Ishikawa (cell line): Measurements from ENCODE around the gene CPD.

ENCODE experiments used
- CEBPB ChIP-seq: IDR thresholded peaks from 2 replicates; pipeline ENCODE4 v1.6.1; 2012
- CREB1 ChIP-seq: IDR thresholded peaks from 2 replicates; pipeline ENCODE4 v1.6.1; 2012; ENCODE audit warnings: low read depth
- EGR1 ChIP-seq: IDR thresholded peaks from 2 replicates; pipeline ENCODE4 v1.6.1; 2012
- EP300 ChIP-seq: IDR thresholded peaks from 2 replicates; pipeline ENCODE4 v1.6.1; 2012; ENCODE audit warnings: borderline replicate concordance
- FOXM1 ChIP-seq: IDR thresholded peaks from 2 replicates; pipeline ENCODE4 v1.6.1; 2012; ENCODE audit warnings: low read depth, borderline replicate concordance
- MAX ChIP-seq: IDR thresholded peaks from 2 replicates; pipeline ENCODE4 v1.6.1; 2012
- NFIC ChIP-seq: IDR thresholded peaks from 2 replicates; pipeline ENCODE4 v1.6.1; 2012
- RAD21 ChIP-seq: IDR thresholded peaks from 2 replicates; pipeline ENCODE4 v1.6.1; 2012; ENCODE audit warnings: low read depth
- TAF1 ChIP-seq: IDR thresholded peaks from 2 replicates; pipeline ENCODE4 v1.6.1; 2012; ENCODE audit warnings: low read depth, mild to moderate bottlenecking
- TCF12 ChIP-seq: IDR thresholded peaks from 2 replicates; pipeline ENCODE4 v1.6.1; 2012; ENCODE audit warnings: low read depth
- TEAD4 ChIP-seq: IDR thresholded peaks from 2 replicates; pipeline ENCODE4 v1.6.1; 2012
- USF1 ChIP-seq: IDR thresholded peaks from 2 replicates; pipeline ENCODE4 v1.6.1; 2012
- YY1 ChIP-seq: IDR thresholded peaks from 2 replicates; pipeline ENCODE4 v1.6.1; 2012; ENCODE audit warnings: low read depth
- ZBTB7A ChIP-seq: IDR thresholded peaks from 2 replicates; pipeline ENCODE4 v1.6.1; 2012; ENCODE audit warnings: low read depth
- TF ChIP-seq, protein P1 (sequence below): IDR thresholded peaks from 2 replicates; pipeline ENCODE4 v1.6.1; 2012; ENCODE audit warnings: low read depth, mild to moderate bottlenecking

CPD gene

GRCh38 chr17:30398328-30399041 lies 19.8 kb downstream of the CPD start:
- TF ChIP-seq FOXM1, result no peak
- no peak for TF ChIP-seq ZBTB7A
- no peak for TF ChIP-seq CEBPB
- no peak for TF ChIP-seq RAD21
- TF ChIP-seq TCF12, result no peak
- TF ChIP-seq MAX, result no peak
- no peak for TF ChIP-seq TAF1
- TF ChIP-seq TEAD4, result no peak
- TF ChIP-seq USF1, result no peak
- TF ChIP-seq CREB1, result no peak

DNA sequence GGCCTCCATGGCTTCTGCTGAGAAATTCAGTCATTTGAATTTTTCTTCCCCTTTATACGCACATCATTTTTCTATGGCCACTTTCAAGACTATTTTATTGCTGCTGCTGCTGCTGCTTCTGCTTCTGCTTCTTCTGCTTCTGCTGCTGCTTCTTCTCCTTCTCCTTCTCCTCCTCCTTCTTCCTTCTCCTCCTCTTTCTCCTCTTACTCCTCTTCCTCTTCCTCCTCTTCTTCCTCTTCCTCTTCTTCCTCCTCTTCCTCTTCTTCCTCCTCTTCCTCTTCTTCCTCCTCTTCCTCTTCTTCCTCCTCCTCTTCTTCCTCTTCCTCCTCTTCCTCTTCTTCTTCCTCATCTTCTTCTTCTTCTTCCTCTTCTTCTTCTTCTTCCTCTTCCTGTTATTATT lies 22.4 kb downstream of the CPD start:
- TF ChIP-seq NFIC (no peak), TAF1 (no peak), YY1 (no peak), MAX (no peak), CEBPB (no peak), ZBTB7A (no peak), RAD21 (no peak), EGR1 (no peak), EP300 (no peak), FOXM1 (no peak), USF1 (no peak), TEAD4 (no peak), TCF12 (no peak), CREB1 (no peak)
- TF ChIP-seq, protein P1, sequence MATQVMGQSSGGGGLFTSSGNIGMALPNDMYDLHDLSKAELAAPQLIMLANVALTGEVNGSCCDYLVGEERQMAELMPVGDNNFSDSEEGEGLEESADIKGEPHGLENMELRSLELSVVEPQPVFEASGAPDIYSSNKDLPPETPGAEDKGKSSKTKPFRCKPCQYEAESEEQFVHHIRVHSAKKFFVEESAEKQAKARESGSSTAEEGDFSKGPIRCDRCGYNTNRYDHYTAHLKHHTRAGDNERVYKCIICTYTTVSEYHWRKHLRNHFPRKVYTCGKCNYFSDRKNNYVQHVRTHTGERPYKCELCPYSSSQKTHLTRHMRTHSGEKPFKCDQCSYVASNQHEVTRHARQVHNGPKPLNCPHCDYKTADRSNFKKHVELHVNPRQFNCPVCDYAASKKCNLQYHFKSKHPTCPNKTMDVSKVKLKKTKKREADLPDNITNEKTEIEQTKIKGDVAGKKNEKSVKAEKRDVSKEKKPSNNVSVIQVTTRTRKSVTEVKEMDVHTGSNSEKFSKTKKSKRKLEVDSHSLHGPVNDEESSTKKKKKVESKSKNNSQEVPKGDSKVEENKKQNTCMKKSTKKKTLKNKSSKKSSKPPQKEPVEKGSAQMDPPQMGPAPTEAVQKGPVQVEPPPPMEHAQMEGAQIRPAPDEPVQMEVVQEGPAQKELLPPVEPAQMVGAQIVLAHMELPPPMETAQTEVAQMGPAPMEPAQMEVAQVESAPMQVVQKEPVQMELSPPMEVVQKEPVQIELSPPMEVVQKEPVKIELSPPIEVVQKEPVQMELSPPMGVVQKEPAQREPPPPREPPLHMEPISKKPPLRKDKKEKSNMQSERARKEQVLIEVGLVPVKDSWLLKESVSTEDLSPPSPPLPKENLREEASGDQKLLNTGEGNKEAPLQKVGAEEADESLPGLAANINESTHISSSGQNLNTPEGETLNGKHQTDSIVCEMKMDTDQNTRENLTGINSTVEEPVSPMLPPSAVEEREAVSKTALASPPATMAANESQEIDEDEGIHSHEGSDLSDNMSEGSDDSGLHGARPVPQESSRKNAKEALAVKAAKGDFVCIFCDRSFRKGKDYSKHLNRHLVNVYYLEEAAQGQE, result no peak

GRCh38 chr17:30405161-30405560 lies 26.4 kb downstream of the CPD start:
- TF ChIP-seq USF1 (no peak), CREB1 (no peak), TAF1 (no peak), CEBPB (no peak), NFIC (no peak), MAX (no peak), RAD21 (no peak), TCF12 (no peak), TEAD4 (no peak), ZBTB7A (no peak), FOXM1 (no peak), EGR1 (no peak), EP300 (no peak), YY1 (no peak)
- TF ChIP-seq, protein P1, result no peak

DNA sequence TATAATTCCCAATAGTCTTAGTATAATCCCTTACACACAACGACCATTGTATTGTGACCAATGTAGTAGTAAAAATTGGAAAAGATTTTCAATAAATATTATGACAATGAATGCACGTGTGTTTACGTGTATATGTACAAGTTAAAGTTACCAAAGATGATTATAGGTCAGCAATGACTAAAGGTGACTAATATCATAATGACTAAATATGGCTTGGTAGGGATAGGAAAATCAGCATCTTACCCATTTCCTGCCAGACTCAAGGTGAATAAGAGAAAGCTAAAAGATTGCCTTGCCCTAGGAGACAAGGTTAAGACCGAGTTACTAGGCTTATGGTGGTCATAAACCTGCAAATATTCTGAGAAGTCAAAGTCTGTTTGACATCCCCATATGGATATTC lies 34.4 kb downstream of the CPD start:
- TF ChIP-seq TCF12, result no peak
- no peak for TF ChIP-seq USF1
- no peak for TF ChIP-seq CEBPB
- TF ChIP-seq RAD21, result no peak
- TF ChIP-seq YY1, result no peak
- TF ChIP-seq FOXM1, result no peak

GRCh38 chr17:30414486-30414885 lies 35.8 kb downstream of the CPD start:
- TF ChIP-seq CREB1 (no peak), TEAD4 (no peak), TAF1 (no peak), MAX (no peak), YY1 (no peak), FOXM1 (no peak), RAD21 (no peak), NFIC (no peak), USF1 (no peak), CEBPB (no peak)
- TF ChIP-seq, protein P1, result no peak
